Colonic mucosa (tissue), 4 donors: ENCODE data around the gene ZNF232. TPM values are rescaled to one million over a fixed set of nuclear protein-coding genes. Genes with fewer than 3 reads are reported as not detected.

ENCODE experiments used
- DNase-seq: peaks from one replicate; pipeline ENCODE4 v3.0.0-alpha.2; 2020
- H3K27ac ChIP-seq: fragments of 200-600 bp; one replicate; pipeline ENCODE4 v1.8.0; 2021
- H3K27me3 ChIP-seq: fragments of 200-600 bp; one replicate; pipeline ENCODE4 v1.8.0; 2021
- H3K36me3 ChIP-seq: fragments of 200-600 bp; one replicate; pipeline ENCODE4 v1.8.0; 2021
- H3K4me1 ChIP-seq: fragments of 200-600 bp; one replicate; pipeline ENCODE4 v1.8.0; 2021; ENCODE audit warnings: mild to moderate bottlenecking
- H3K4me3 ChIP-seq: fragments of 200-600 bp; one replicate; pipeline ENCODE4 v1.8.0; 2021
- H3K9ac ChIP-seq, 2 donors: one replicate each; pipeline ENCODE4 v1.7.0; 2013; ENCODE audit warnings: control low read depth in 2 of 2, low read depth in 2 of 2, low read length in 2 of 2
- H3K9me3 ChIP-seq: fragments of 200-600 bp; one replicate; pipeline ENCODE4 v1.8.0; 2021
- CTCF ChIP-seq: fragments of 200-600 bp; IDR thresholded peaks from one replicate; pipeline ENCODE4 v1.8.0; 2022; ENCODE audit warnings: antibody characterized with exemption, mild to moderate bottlenecking
- intact Hi-C: fragments of 100-400 bp; cut with DNase I; formaldehyde crosslinking; loops from one replicate; pipeline ENCODE4 v1.14.1; 2022
- total RNA-seq, 2 donors: library from RNA; stranded (reverse); fragmentation: NEBNext Ultra II Directional in 1 of 2; extraction: Animal tissue kit (Norgen Biotek cat#: 25700) in 1 of 2; gene quantifications; one replicate each; pipeline ENCODE4 v1.2.1, GENCODE V29; 2021
- donor health status: healthy.
- donor health status: DM: no; HTN: no; CAD: no.
- donor health status: DM: no; HTN: no; CAD: no.

The ZNF232 gene
- total RNA-seq, 2 donors from 2014 or later, result 8.0 to 10.9 TPM

- intact Hi-C loops, result no loop called here
- TF ChIP-seq CTCF, result no peak
Measured at GRCh38 chr17:5069724-5070123, 42.0 kb downstream of the ZNF232 start.

DNA sequence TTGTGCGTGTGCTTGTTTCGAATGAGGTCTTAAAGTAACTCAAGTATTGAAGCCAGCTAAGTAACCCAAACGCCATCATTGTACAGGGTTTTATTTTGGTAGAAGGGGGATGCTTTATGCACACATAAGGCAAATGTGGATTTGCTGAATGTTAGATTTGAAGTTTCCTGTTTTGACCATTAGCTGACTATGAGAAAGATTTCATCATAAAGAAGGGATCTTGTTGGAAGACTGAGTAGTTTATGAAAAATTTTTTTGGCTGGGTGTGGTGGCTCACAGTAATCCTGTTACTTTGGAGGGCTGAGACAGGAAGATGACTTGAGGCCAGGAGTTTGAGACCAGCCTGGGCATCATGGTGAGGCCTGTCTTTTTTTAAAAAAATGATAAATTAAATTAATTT is 43.4 kb downstream of the ZNF232 start:
- intact Hi-C loops, result no loop called here
- Histone ChIP-seq H3K9me3 (no peaks in the 10 kb centered on the region), H3K27ac (no peak overlapping the region), H3K27me3 (no peaks in the 10 kb centered on the region), H3K4me1 (no peaks in the 10 kb centered on the region), H3K36me3 (no peaks in the 10 kb centered on the region), H3K4me3 (no peak overlapping the region), H3K9ac (no peak overlapping the region)
- DNase-seq, result no peak
- TF ChIP-seq CTCF, result no peak

More at GRCh38 chr17:5069724-5070123, 42.0 kb downstream of the ZNF232 start:
- no peak overlapping the region for H3K9ac ChIP-seq
- DNase-seq, result no peak
- H3K4me1 ChIP-seq, result no peaks in the 10 kb centered on the region
- H3K36me3 ChIP-seq, result no peaks in the 10 kb centered on the region
- H3K4me3 ChIP-seq, result no peak overlapping the region
- no peak overlapping the region for H3K27ac ChIP-seq
- no peaks in the 10 kb centered on the region for H3K27me3 ChIP-seq
- H3K9me3 ChIP-seq, result no peaks in the 10 kb centered on the region

DNA sequence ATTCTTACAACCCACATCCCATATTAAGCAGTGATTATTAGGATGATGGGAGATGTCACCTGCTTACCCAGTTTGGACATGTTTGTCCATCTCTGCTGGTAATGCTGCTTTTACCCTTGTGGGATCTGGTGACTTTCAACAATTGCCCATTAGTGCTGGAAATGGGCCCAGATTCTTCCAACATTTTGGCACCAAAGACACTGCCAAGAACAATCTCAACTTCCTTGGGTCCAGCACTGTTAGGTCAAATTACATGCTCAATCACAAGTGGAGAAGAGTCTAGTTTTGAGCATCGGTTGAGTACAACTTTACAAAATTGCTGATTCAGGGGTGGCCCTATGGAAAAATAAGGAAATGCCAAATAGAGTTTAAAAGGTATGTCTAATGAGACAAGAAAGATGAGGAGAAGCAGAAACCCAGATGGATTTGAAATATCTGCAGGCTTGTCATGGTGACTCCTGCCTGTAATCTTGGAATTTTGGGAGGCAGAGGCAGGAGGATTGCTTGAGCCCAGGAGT is 46.4 kb downstream of the ZNF232 start:
- no peaks in the 10 kb centered on the region for H3K27me3 ChIP-seq
- TF ChIP-seq CTCF, result no peak
- DNase-seq, result no peak
- H3K27ac ChIP-seq, result no peak overlapping the region
- no peak overlapping the region for H3K9ac ChIP-seq
- no peaks in the 10 kb centered on the region for H3K9me3 ChIP-seq
- no peaks in the 10 kb centered on the region for H3K4me1 ChIP-seq
- no peaks in the 10 kb centered on the region for H3K36me3 ChIP-seq
- intact Hi-C loops, result no loop called here
- H3K4me3 ChIP-seq, result no peak overlapping the region

Other genes with a start within 250 kb of the ZNF232 start
- gene C17orf107, start 212.3 kb downstream of the ZNF232 start, total RNA-seq, result 1 to 10 TPM in 1 of 2 donors, under 1 TPM in 1; 0.74 to 1.8 TPM
- gene CHRNE, start 208.8 kb downstream of the ZNF232 start, total RNA-seq, result 1 to 10 TPM in 1 of 2 donors, not detected in 1; 1.1 TPM
- not detected for gene GP1BA, start 179.6 kb downstream of the ZNF232 start, total RNA-seq
- 100 to 1,000 TPM in 1 of 2 donors, 10 to 100 TPM in 1; 73.1 to 116 TPM for gene SLC25A11, start 171.8 kb downstream of the ZNF232 start, total RNA-seq
- 100 to 1,000 TPM in 1 of 2 donors, 10 to 100 TPM in 1; 92.1 to 120 TPM for gene RNF167, start 171.6 kb downstream of the ZNF232 start, total RNA-seq
- 1,000 to 10,000 TPM in 1 of 2 donors, 100 to 1,000 TPM in 1; 839 to 1,278 TPM for gene PFN1, start 163.3 kb downstream of the ZNF232 start, total RNA-seq
- gene ENO3, start 160.8 kb downstream of the ZNF232 start, total RNA-seq, result 10 to 100 TPM in 1 of 2 donors, 1 to 10 TPM in 1; 3.8 to 17.6 TPM
- gene SPAG7, start 144.1 kb downstream of the ZNF232 start, total RNA-seq, result 10 to 100 TPM; 47.7 to 56.4 TPM
- 10 to 100 TPM; 39.8 to 52.6 TPM for gene CAMTA2, start 124.2 kb downstream of the ZNF232 start, total RNA-seq
- gene INCA1, start 114.4 kb downstream of the ZNF232 start, total RNA-seq, result 1 to 10 TPM; 1.6 to 4.2 TPM
- 100 to 1,000 TPM; 195 to 291 TPM for gene KIF1C, start 113.9 kb downstream of the ZNF232 start, total RNA-seq
- gene SLC52A1, start 76.5 kb downstream of the ZNF232 start, total RNA-seq, result 1 to 10 TPM; 1.7 to 2.6 TPM
- gene ZFP3, start 33.4 kb downstream of the ZNF232 start, total RNA-seq, result 1 to 10 TPM; 6.2 to 6.3 TPM
- gene USP6, start 4.2 kb upstream of the ZNF232 start, total RNA-seq, result under 1 TPM in 1 of 2 donors, not detected in 1; 0.13 TPM
- 1 to 10 TPM; 3.7 to 4.0 TPM for gene ZNF594, start 80.0 kb upstream of the ZNF232 start, total RNA-seq
- gene SCIMP, start 123.0 kb upstream of the ZNF232 start, total RNA-seq, result 1 to 10 TPM in 1 of 2 donors, under 1 TPM in 1; 0.86 to 1.5 TPM
- gene RABEP1, start 170.4 kb upstream of the ZNF232 start, total RNA-seq, result 10 to 100 TPM; 22.6 to 23.2 TPM